ENCODE measurements around the gene PROK2.

DNA sequence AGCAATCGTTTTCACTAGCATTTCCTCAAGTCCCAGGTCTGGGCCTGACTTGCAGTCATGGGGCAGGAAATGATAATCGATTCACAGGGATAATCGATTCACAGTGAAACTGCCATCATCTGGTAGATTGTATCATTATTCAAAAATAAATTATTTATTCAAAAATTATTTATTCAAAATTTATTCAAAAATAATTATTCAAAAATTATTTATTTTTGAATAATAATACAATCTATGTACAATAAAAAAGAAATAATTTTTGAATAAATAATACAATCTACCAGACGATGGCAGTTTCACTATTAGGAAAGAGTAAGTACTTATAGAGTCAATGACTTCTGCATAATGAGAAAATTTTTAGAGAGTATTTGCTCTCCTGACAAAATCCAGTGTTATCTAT is 28.1 kb upstream of the PROK2 start:
- TF ChIP-seq, protein P1, sequence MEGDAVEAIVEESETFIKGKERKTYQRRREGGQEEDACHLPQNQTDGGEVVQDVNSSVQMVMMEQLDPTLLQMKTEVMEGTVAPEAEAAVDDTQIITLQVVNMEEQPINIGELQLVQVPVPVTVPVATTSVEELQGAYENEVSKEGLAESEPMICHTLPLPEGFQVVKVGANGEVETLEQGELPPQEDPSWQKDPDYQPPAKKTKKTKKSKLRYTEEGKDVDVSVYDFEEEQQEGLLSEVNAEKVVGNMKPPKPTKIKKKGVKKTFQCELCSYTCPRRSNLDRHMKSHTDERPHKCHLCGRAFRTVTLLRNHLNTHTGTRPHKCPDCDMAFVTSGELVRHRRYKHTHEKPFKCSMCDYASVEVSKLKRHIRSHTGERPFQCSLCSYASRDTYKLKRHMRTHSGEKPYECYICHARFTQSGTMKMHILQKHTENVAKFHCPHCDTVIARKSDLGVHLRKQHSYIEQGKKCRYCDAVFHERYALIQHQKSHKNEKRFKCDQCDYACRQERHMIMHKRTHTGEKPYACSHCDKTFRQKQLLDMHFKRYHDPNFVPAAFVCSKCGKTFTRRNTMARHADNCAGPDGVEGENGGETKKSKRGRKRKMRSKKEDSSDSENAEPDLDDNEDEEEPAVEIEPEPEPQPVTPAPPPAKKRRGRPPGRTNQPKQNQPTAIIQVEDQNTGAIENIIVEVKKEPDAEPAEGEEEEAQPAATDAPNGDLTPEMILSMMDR (IDR thresholded peaks at IDR 0.05; ENCODE audit: insufficient read depth, low read depth, low read length), result no peak
- TF ChIP-seq EZH2 (IDR thresholded peaks at IDR 0.05; ENCODE audit: insufficient read depth, low read length), result no peak

Data from astrocyte (in vitro differentiated cells and primary cell).